ENCODE results near the gene GATA3.

- TF ChIP-seq CTCF (IDR thresholded peaks at IDR 0.05; ENCODE audit: insufficient read depth, low read length) (no peak), POLR2AphosphoS5 (IDR thresholded peaks at IDR 0.05; ENCODE audit: low read depth) (no peak)
Measured at GRCh38 chr10:8072211-8072610, 17.7 kb downstream of the GATA3 start.

Data from HL-60 (cell line).